ENCODE measurements around the gene PTTG1. TPM values are rescaled to one million over a fixed set of nuclear protein-coding genes. Genes with fewer than 3 reads are reported as not detected.

The PTTG1 gene
- total RNA-seq, 1 experiment from 2014 or later, result 341 TPM

DNA sequence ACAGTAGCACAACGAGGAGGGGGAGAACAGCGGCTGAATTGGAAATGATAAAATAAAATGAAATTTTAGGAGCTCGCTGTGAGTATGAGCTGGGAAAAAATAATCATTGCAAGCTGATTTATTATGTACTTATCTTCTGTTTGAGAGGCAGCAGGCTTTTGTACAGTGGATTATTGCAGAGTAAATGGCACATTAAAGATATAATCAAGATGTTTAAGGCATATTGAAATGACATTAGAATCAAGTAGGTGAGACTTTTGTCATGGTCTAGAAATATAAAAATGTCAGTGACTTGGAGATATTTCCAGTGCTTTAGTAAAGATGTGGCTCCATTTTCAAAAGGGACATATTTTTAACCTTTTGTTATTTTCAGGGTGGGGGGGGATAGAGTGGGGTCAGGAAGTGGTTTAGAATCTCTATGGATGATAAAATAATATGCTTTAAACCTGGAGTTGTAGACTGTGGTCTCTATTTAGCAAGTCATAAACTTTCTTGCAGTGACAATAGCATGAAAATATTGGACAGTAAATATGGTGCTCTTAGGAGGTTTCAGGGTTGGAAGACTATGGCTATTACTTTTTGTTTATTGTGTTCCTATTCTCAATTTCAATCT, 46.8 kb downstream of the PTTG1 start:
- DNase-seq (ENCODE audit: extremely low read depth, low read depth), result no peak

DNA sequence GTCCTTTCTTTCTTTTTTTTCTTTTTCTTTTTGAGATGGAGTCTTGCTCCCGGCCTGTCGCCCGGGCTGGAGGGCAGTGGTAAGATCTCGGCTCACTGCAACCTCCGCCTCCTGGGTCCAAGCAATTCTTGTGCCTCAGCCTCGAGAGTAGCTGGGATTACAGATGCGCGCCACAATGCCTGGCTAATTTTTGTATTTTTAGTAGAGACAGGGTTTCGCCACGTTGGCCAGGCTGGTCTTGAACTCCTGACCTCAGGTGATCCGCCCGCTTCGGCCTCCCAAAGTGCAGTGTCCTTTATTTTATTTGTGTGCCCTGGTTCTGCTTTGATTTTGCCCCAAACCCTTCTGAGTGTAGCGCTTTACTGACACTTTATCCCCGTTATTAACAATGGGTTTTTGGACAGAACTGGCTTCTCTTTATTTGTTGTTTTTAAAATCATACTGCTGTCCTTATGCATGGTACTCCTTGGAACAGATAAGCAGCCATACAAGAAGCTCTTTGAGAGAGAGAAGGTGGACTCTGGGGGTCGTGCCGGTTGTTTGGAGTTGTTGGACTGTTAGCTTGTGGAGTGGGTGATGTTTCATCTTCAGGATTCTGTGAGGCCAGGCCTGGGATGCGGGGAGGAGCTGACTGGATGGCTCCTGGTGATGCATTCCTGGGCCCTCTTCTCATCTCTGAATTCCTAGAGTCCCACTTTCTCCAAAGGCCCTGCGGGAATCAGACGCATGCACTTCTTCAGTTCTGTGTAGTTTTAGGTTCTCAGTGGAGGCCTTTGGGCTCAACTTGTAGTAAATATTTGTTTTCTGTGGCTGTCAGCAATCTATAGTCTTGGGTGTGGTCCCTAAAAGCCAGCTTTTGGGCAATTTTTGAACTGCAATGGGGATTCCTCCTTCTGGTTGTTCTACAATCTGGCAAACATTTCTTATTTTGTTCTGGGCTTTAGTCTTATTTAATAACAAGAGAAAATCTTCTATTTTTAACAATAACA, 47.8 kb downstream of the PTTG1 start:
- no peak for DNase-seq (ENCODE audit: extremely low read depth, low read depth)

DNA sequence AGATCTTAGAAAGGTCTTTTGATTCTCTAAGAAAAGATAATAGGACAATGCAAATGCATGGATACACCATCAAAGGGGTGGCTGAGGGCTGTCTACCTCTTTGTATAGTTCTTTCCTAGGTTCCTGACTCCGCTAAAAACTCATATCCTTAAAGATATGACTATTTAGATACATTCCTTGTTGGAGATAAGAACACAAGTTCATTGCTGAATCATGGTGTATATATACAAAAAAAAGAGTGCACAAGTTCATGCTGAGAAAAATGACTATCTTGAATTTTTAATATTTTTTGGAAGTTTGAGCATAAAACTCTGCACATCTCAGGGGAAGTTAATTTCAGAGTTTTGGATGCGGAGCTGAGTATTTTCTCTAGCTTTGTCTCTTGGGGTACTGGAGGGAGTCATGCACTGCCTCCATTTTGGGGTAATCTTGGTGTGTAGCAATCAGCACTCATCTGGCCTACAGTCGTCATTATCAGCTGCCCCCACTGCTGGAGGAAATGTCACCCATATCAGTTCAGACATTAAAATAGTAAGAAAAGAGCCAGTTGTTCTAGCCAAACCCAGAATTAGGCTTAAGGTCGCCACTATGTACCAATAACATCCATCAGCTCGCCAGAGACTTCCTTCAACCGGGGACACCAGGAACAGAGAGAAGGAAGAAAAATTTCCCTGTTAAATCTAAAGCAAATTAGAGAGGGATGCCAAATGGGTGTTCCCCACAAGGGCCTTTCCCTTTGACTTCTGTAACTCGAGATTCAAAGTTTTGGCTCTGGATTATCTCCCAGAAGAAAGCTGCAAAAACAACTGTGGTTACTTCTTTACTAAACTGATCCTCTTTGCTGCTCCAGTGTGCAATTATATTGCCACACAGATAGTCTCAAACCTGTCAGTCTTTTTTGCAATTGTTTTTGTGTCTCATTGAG, 49.0 kb downstream of the PTTG1 start:
- no peak for DNase-seq (ENCODE audit: extremely low read depth, low read depth)

DNA sequence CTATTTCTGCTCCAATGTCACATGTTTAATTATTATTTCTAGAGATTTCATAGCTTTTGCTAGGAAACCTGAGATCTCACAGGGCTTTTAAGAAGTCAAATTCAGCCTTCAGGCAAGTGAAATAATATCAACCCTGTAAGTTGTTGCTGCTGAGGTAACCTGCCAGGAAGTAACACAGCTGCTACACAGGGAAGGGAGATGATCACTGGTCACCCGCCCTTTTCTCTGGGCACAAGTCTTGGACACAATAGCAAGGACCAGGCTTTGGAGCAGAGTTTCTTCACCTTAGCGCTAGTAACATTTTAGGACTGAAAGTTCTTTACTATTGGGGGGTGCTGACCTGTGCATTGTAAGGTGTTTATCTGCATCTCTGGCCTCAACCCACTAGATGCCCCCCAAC, 50.1 kb downstream of the PTTG1 start:
- DNase-seq (ENCODE audit: extremely low read depth, low read depth), result no peak

DNA sequence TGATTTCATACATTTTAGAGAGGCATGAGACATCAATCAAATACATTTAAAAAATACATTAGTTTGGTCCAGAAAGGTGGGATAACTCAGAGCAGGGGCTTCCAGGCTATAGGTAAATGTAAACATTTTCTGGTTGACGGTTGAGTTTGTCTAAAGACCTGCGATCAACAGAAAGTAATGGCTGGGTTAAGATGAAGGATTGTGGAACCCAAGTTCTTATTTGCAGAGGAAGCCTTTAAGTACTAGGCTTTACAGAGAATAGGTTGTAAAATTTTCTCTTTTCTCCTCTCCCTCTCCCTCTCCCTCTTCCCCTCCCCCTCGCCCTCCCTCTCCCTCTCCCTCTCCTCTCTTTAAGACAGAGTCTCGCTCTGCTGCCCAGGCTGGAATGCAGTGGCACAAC, 50.8 kb downstream of the PTTG1 start:
- no peak for DNase-seq (ENCODE audit: extremely low read depth, low read depth)

DNA sequence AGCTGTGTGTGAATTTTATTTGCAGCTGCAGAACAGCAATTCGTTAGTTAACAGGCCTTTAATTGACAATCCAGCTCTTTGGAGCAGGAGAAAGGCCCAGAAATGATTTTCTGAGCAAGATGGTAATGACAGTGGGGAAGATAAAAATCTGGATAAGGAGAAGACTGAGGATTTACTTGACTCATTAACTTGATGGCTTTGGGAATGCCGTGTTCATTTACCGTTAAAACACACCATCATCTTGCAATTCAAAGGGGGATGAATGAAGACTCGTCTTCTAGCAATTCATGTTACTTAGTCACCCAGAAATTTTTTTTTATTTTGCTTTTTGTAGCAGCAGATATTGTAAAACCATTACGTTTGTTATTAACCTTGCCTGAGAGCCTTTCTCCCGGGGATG, 52.0 kb downstream of the PTTG1 start:
- DNase-seq (ENCODE audit: extremely low read depth, low read depth), result no peak

DNA sequence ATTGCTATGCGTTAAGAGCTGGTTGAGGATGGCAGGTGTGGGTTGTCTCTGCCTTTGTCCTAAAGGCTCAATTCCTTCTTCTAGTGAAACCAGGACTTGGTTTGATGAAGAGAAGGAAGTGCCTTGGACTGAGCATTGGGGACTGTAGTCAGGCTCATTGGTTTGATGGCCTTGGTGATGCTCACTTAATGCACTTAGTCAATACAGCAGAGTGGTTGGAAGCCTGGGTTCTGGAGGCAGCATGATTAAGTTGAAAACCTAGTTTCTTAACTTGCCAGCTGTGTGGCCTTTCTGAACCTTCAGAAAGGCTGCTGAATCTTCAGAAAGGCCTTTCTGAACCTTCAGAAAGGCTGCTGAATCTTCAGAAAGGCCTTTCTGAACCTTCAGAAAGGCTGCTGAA, 52.4 kb downstream of the PTTG1 start:
- no peak for DNase-seq (ENCODE audit: extremely low read depth, low read depth)

DNA sequence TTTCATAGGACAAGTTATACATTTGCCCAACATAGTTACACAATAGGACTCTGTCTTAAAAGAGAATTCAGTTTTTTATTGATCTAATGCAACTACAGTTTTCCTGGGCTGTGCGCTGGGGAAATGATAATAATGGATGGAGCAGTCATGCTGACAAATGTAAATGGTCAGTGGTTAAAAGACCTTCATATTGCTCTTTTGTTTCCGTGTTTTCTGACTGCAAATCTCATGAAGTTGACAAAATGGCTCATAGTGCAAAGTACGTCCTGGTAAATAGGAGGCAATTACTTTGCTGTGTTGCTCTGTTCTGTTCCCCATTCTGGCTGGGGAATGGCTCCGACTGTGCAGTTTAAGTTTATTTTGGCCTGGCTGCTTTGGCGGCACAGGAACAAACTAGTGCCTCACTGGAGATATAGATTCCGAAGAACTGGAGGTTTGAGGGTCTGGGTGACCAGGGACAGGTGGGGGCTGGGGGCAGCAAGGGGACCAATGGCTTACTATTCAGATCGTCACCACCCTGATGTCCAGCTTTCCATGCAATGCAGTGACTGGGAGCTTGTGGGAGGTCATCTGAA, 54.3 kb downstream of the PTTG1 start:
- DNase-seq (ENCODE audit: extremely low read depth, low read depth), result no peak

DNA sequence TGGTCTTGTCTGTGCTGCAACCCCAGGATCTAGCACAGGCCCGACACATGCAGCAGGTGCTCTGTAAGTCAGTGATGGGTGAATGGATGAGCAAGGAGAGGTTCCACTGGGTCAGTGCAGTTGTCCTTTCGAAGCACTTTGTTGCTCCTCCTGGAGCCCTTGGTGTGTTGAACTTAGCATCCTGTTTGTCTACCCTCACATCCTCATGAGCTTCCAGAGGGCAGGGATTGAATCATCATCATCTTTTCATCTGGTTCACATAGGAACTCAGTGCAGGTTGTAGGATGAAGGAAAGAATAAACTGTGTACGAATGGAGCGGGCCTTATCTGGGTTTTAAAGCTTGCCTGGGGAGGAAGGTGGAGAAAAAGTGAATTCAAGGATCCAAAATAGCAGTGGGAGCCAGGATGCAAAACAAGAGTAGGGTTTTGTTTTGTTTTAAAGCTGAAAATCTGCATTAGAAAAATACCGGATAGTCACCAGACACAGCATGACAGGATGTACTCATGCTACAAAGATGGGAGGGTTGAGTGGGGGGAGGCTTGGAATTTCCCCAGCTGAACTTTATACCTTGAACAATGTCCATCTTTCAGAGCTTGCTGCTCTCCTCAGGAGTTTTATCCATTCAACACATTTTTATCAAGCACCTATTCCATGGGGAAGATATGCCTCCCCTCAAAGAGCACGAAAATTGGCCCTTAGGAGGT, 55.8 kb downstream of the PTTG1 start:
- no peak for DNase-seq (ENCODE audit: extremely low read depth, low read depth)

DNA sequence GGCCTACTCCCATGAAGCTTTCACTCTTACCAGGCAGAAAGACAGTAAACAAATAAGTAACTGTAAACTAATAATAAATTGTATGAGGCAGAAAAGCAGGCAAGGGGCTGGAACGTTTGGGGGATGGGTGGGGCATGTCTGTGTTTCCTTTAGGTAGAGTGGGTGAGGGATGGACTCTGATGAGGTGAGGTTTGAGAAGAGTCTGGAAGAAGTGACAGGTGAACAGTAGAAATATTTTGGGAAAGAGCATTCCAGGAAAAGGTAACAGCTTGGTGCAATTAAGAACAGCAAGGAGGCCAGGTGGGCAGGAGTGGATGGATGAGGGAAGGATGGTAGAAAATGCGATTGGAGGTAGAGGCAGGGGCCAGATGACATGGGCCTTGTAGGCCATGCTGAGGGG, 56.5 kb downstream of the PTTG1 start:
- no peak for DNase-seq (ENCODE audit: extremely low read depth, low read depth)

Small RNA genes lying within 50 kb of the gene (small RNA-seq; reads per million reads assigned to genes)
- gene MIR3142, result 0 reads per million in 2 experiments

Other genes with a start within 250 kb of the PTTG1 start
- gene FABP6, start 192.3 kb upstream of the PTTG1 start, total RNA-seq (2014; rRNA removed; shearing (Covaris generic)), result 1.0 and 2.2 TPM in 2 replicates
- gene CCNJL, start 109.3 kb upstream of the PTTG1 start, total RNA-seq (2014; rRNA removed; shearing (Covaris generic)), result 9.1 and 10.3 TPM in 2 replicates
- not detected in 2 replicates for gene C1QTNF2, start 51.2 kb upstream of the PTTG1 start, total RNA-seq (2014; rRNA removed; shearing (Covaris generic))
- 4.9 and 6.2 TPM in 2 replicates for gene FAM200C, start 21.8 kb upstream of the PTTG1 start, total RNA-seq (2014; rRNA removed; shearing (Covaris generic))
- 39.9 and 55.6 TPM in 2 replicates for gene SLU7, start 2.8 kb upstream of the PTTG1 start, total RNA-seq (2014; rRNA removed; shearing (Covaris generic))